ES-I3 (cell line): ENCODE data around the gene FAM168A.

Experiments
- H3K36me3 ChIP-seq: 2 replicates; pipeline ENCODE4 v1.6.1; 2013; ENCODE audit warnings: mild to moderate bottlenecking, low read length, control low read depth, moderate library complexity; ENCODE audit not compliant: insufficient read depth
- H3K4me1 ChIP-seq: 2 replicates; pipeline ENCODE4 v1.6.1; 2013; ENCODE audit warnings: mild to moderate bottlenecking, control low read depth, low read length; ENCODE audit not compliant: insufficient read depth
- H3K9ac ChIP-seq: 2 replicates; pipeline ENCODE4 v1.6.1; 2013; ENCODE audit warnings: low read depth, mild to moderate bottlenecking, low read length, moderate library complexity
- H3K9me3 ChIP-seq: 2 replicates; pipeline ENCODE4 v1.6.1; 2013; ENCODE audit warnings: mild to moderate bottlenecking, low read length, moderate library complexity; ENCODE audit not compliant: control insufficient read depth, insufficient read depth

The FAM168A gene

GRCh38 chr11:73623686-73624085, 25.8 kb upstream of the FAM168A start:
- no peaks in the 10 kb centered on the region for H3K9me3 ChIP-seq
- no peak overlapping the region for H3K9ac ChIP-seq
- H3K36me3 ChIP-seq, result no peaks in the 10 kb centered on the region
- H3K4me1 ChIP-seq, result no peaks in the 10 kb centered on the region; the same call in 1 of the 2 replicates

- H3K36me3 ChIP-seq, result no peaks in the 10 kb centered on the region
- no peak overlapping the region for H3K9ac ChIP-seq
- H3K4me1 ChIP-seq, result no peaks in the 10 kb centered on the region
- no peaks in the 10 kb centered on the region for H3K9me3 ChIP-seq
Measured at GRCh38 chr11:73622926-73623593, 25.1 kb upstream of the FAM168A start.

- Histone ChIP-seq H3K4me1 (no peaks in the 10 kb centered on the region), H3K9ac (no peak overlapping the region), H3K9me3 (no peaks in the 10 kb centered on the region), H3K36me3 (no peaks in the 10 kb centered on the region)
Measured at GRCh38 chr11:73614591-73614990, 16.7 kb upstream of the FAM168A start.

GRCh38 chr11:73612601-73613140, 14.8 kb upstream of the FAM168A start:
- H3K4me1 ChIP-seq, result no peaks in the 10 kb centered on the region
- H3K36me3 ChIP-seq, result no peaks in the 10 kb centered on the region
- H3K9ac ChIP-seq, result no peak overlapping the region
- no peaks in the 10 kb centered on the region for H3K9me3 ChIP-seq

- H3K4me1 ChIP-seq, result 0 out of 2 replicates have a peak, but pooled peaks cover 11% of the 10 kb centered on the region
- no peaks in the 10 kb centered on the region for H3K36me3 ChIP-seq
- no peaks in the 10 kb centered on the region for H3K9me3 ChIP-seq
- H3K9ac ChIP-seq, result peak overlapping the region; percentile 98
Measured at GRCh38 chr11:73598719-73599379, 937 bp upstream of the FAM168A start.

GRCh38 chr11:73597336-73597955, 466 bp downstream of the FAM168A start:
- Histone ChIP-seq H3K9me3 (no peaks in the 10 kb centered on the region), H3K36me3 (no peaks in the 10 kb centered on the region), H3K4me1 (0 out of 2 replicates have a peak, but pooled peaks cover 11% of the 10 kb centered on the region), H3K9ac (peak overlapping the region; percentile 98)

GRCh38 chr11:73596547-73596946, 1.4 kb downstream of the FAM168A start:
- peak overlapping the region; percentile 98; the same call in 1 of the 2 replicates for H3K9ac ChIP-seq
- H3K36me3 ChIP-seq, result no peaks in the 10 kb centered on the region
- 0 out of 2 replicates have a peak, but pooled peaks cover 11% of the 10 kb centered on the region for H3K4me1 ChIP-seq
- H3K9me3 ChIP-seq, result no peaks in the 10 kb centered on the region

- H3K9ac ChIP-seq, result no peak overlapping the region
Measured at GRCh38 chr11:73592640-73593039, 5.3 kb downstream of the FAM168A start.

GRCh38 chr11:73591743-73592142, 6.2 kb downstream of the FAM168A start:
- Histone ChIP-seq H3K9me3 (no peaks in the 10 kb centered on the region), H3K9ac (no peak overlapping the region), H3K4me1 (0 out of 2 replicates have a peak, but pooled peaks cover 17% of the 10 kb centered on the region), H3K36me3 (no peaks in the 10 kb centered on the region)

More at GRCh38 chr11:73592640-73593039, 5.3 kb downstream of the FAM168A start:
- Histone ChIP-seq H3K36me3 (no peaks in the 10 kb centered on the region), H3K4me1 (0 out of 2 replicates have a peak, but pooled peaks cover 18% of the 10 kb centered on the region), H3K9me3 (no peaks in the 10 kb centered on the region)

GRCh38 chr11:73590991-73591390, 6.9 kb downstream of the FAM168A start:
- H3K9me3 ChIP-seq, result no peaks in the 10 kb centered on the region
- 0 out of 2 replicates have a peak, but pooled peaks cover 9% of the 10 kb centered on the region for H3K4me1 ChIP-seq
- no peaks in the 10 kb centered on the region for H3K36me3 ChIP-seq
- no peak overlapping the region for H3K9ac ChIP-seq

GRCh38 chr11:73586791-73587190, 11.1 kb downstream of the FAM168A start:
- no peak overlapping the region for H3K9ac ChIP-seq
- H3K9me3 ChIP-seq, result no peaks in the 10 kb centered on the region
- H3K36me3 ChIP-seq, result no peaks in the 10 kb centered on the region
- 0 out of 2 replicates have a peak, but pooled peaks cover 7% of the 10 kb centered on the region for H3K4me1 ChIP-seq

GRCh38 chr11:73585834-73586575, 11.9 kb downstream of the FAM168A start:
- H3K9me3 ChIP-seq, result no peaks in the 10 kb centered on the region
- H3K36me3 ChIP-seq, result no peaks in the 10 kb centered on the region
- 0 out of 2 replicates have a peak, but pooled peaks cover 4% of the 10 kb centered on the region for H3K4me1 ChIP-seq
- no peak overlapping the region for H3K9ac ChIP-seq

- H3K9ac ChIP-seq, result no peak overlapping the region
- no peaks in the 10 kb centered on the region for H3K36me3 ChIP-seq
- no peaks in the 10 kb centered on the region for H3K4me1 ChIP-seq
- H3K9me3 ChIP-seq, result no peaks in the 10 kb centered on the region
Measured at GRCh38 chr11:73584831-73585230, 13.1 kb downstream of the FAM168A start.

- peaks cover 5% of the 10 kb centered on the region for H3K9me3 ChIP-seq
- no peak overlapping the region for H3K9ac ChIP-seq
- no peaks in the 10 kb centered on the region for H3K4me1 ChIP-seq
- H3K36me3 ChIP-seq, result no peaks in the 10 kb centered on the region
Measured at GRCh38 chr11:73582653-73583052, 15.3 kb downstream of the FAM168A start.
